ENCODE measurements around the gene NXPH2.

Gene NXPH2

GRCh38 chr2:138640921-138641676 is 139.1 kb downstream of the NXPH2 start:
- no peak for DNase-seq (ENCODE audit: extremely low read depth in 1 of 2, low read depth in 1 of 2)

GRCh38 chr2:138637686-138638085 is 142.5 kb downstream of the NXPH2 start:
- DNase-seq (ENCODE audit: extremely low read depth in 1 of 2, low read depth in 1 of 2) = no peak

GRCh38 chr2:138637061-138637460 is 143.1 kb downstream of the NXPH2 start:
- DNase-seq (ENCODE audit: extremely low read depth in 1 of 2, low read depth in 1 of 2) = no peak

DNA sequence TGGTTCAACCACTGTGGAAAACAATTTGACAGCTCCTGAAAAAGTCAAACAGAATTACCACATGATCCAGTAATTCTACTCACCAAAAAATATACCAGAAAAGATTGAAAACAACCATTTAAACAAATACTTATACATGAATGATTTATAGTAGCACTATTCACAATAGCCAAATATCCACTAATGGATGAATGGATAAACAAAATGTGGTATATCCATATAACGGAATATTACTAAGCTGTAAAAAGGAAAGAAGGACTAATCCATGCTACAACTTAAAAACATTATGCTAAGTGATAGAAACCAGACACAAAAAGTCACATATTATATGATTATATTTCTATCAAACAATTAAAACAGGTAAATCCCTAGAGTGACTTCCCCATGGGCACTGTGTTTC is 147.1 kb downstream of the NXPH2 start:
- DNase-seq (ENCODE audit: extremely low read depth in 1 of 2, low read depth in 1 of 2) = no peak

GRCh38 chr2:138632066-138632620 is 148.0 kb downstream of the NXPH2 start:
- no peak for DNase-seq (ENCODE audit: extremely low read depth in 1 of 2, low read depth in 1 of 2)

DNA sequence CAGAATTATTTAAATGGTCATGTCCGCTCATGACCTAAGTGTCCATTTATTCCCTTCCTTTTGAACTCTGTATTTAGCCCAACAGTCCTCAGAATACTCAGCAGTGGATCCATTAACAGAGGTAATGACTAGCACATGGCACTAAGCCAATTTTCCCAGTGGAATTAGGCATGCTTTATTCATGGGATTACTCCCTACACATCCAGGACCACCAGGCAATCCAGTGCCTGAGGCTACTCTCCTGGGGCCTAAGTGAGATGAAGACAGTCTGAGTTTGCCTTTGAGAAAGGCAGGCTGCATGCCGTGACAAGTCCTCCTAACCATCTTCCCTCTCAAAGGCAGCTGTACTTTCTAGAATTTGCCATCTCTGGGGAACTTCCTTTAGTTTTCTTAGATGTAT is 150.0 kb downstream of the NXPH2 start:
- no peak for DNase-seq (ENCODE audit: extremely low read depth in 1 of 2, low read depth in 1 of 2)

- no peak for DNase-seq (ENCODE audit: extremely low read depth in 1 of 2, low read depth in 1 of 2)
These were observed 154.0 kb downstream of the NXPH2 start for GRCh38 chr2:138626148-138626547.

DNA sequence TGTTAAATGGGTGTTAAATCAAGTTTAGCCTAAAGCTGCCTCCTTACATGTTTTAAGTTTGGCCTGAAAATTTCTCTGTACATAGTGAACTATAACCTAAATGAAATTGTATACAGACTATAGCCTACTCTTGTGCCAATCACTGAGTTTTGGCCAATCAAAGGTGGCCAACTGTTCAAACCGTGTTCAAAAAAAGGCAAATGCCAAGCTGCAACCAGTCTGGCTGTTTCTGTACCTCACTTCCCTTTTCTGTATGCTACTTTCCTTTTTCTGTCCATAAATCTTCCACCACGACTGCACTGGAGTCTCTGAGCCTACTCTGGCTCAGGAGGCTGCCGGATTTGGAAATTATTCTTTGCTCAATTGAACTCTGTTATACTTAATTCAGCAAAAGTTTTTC is 157.6 kb downstream of the NXPH2 start:
- no peak for DNase-seq (ENCODE audit: extremely low read depth in 1 of 2, low read depth in 1 of 2)

GRCh38 chr2:138621139-138621538 is 159.1 kb downstream of the NXPH2 start:
- no peak for DNase-seq (ENCODE audit: extremely low read depth in 1 of 2, low read depth in 1 of 2)

- no peak for DNase-seq (ENCODE audit: extremely low read depth in 1 of 2, low read depth in 1 of 2)
These were observed 159.8 kb downstream of the NXPH2 start for GRCh38 chr2:138620431-138620830.

All from activated CD8-positive, alpha-beta memory T cell treated with anti-CD3 and anti-CD28 coated beads for 1 hour (primary cell).